ENCODE results near the gene ZNRF1.

ZNRF1 gene

GRCh38 chr16:75099075-75099667, 100.3 kb downstream of the ZNRF1 start:
- H3K4me3 ChIP-seq (ENCODE audit: low read depth, low read length) = no peak overlapping the region

DNA sequence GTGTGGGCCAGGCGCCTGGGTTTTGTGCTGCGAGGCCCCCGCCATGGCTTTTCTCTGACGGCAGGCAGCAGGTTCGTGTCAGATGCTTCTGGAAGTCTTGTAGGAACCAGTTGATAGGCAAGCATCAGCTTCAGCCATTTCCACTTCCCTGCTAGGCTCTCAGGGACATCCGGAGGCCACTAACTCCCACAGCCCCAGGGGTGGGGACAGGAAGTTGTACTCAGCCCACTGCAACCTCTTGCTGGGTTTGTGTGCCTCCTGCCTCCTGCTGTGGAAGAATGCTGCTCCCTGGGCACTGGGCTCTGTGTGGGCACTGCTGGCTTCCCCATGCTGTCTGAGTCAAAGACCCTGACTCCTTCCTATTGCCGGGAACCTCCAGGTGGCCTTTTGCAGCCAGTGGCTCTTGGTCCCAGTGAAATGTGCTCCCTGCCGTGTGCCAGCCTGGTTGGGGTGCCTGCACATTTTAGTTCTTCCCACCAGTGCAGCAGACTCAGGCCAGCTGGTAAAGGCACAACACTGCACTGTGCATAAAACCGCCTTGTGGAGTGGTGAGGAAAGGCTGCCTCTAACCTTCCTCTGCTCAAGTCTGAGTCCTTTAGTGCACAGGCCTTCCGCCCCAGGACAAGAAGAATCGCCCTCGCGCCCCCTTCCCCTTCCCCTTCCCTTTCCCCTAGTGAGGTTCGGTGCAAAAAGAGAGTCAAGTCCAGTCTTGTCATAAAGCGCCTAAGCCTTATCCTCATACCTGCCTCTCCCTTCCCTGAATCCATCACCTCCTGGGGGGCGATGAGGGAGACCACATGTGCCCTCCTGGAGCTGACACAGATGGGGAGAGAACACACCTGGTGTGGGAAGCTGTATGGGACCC, 101.1 kb downstream of the ZNRF1 start:
- Histone ChIP-seq H3K9ac (no peak overlapping the region), H3K36me3 (ENCODE audit: control insufficient read depth, insufficient read depth, low read length) (no peaks in the 10 kb centered on the region), H3K27ac (no peak overlapping the region), H2AFZ (no peak overlapping the region), H3K27me3 (ENCODE audit: control insufficient read depth, insufficient read depth, low read length) (no peaks in the 10 kb centered on the region), H3K79me2 (peaks cover 60% of the 10 kb centered on the region), H3K9me3 (ENCODE audit: control insufficient read depth, low read length) (no peaks in the 10 kb centered on the region), H3K4me2 (ENCODE audit: low read length) (no peak overlapping the region), H3K4me1 (peaks cover 37% of the 10 kb centered on the region), H3K4me3 (ENCODE audit: low read depth, low read length) (no peak overlapping the region)
- TF ChIP-seq, protein P1, sequence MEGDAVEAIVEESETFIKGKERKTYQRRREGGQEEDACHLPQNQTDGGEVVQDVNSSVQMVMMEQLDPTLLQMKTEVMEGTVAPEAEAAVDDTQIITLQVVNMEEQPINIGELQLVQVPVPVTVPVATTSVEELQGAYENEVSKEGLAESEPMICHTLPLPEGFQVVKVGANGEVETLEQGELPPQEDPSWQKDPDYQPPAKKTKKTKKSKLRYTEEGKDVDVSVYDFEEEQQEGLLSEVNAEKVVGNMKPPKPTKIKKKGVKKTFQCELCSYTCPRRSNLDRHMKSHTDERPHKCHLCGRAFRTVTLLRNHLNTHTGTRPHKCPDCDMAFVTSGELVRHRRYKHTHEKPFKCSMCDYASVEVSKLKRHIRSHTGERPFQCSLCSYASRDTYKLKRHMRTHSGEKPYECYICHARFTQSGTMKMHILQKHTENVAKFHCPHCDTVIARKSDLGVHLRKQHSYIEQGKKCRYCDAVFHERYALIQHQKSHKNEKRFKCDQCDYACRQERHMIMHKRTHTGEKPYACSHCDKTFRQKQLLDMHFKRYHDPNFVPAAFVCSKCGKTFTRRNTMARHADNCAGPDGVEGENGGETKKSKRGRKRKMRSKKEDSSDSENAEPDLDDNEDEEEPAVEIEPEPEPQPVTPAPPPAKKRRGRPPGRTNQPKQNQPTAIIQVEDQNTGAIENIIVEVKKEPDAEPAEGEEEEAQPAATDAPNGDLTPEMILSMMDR (IDR thresholded peaks at IDR 0.05) = no peak

More at GRCh38 chr16:75099075-75099667, 100.3 kb downstream of the ZNRF1 start:
- TF ChIP-seq, protein P1 (IDR thresholded peaks at IDR 0.05) = no peak
- H2AFZ ChIP-seq = no peak overlapping the region
- no peaks in the 10 kb centered on the region for H3K36me3 ChIP-seq (ENCODE audit: control insufficient read depth, insufficient read depth, low read length)
- H3K27ac ChIP-seq = no peak overlapping the region
- H3K9me3 ChIP-seq (ENCODE audit: control insufficient read depth, low read length) = no peaks in the 10 kb centered on the region
- H3K79me2 ChIP-seq = peaks cover 61% of the 10 kb centered on the region
- H3K27me3 ChIP-seq (ENCODE audit: control insufficient read depth, insufficient read depth, low read length) = no peaks in the 10 kb centered on the region
- H3K9ac ChIP-seq = no peak overlapping the region
- H3K4me1 ChIP-seq = peaks cover 37% of the 10 kb centered on the region
- no peak overlapping the region for H3K4me2 ChIP-seq (ENCODE audit: low read length)

GRCh38 chr16:75100603-75100990, 101.8 kb downstream of the ZNRF1 start:
- Histone ChIP-seq H3K36me3 (ENCODE audit: control insufficient read depth, insufficient read depth, low read length) (no peaks in the 10 kb centered on the region), H3K4me1 (peaks cover 42% of the 10 kb centered on the region), H3K9me3 (ENCODE audit: control insufficient read depth, low read length) (no peaks in the 10 kb centered on the region), H3K79me2 (peaks cover 53% of the 10 kb centered on the region), H3K27me3 (ENCODE audit: control insufficient read depth, insufficient read depth, low read length) (no peaks in the 10 kb centered on the region), H3K4me3 (ENCODE audit: low read depth, low read length) (no peak overlapping the region), H3K4me2 (ENCODE audit: low read length) (no peak overlapping the region), H3K27ac (no peak overlapping the region), H3K9ac (no peak overlapping the region), H2AFZ (no peak overlapping the region)
- TF ChIP-seq, protein P1 (IDR thresholded peaks at IDR 0.05) = no peak

DNA sequence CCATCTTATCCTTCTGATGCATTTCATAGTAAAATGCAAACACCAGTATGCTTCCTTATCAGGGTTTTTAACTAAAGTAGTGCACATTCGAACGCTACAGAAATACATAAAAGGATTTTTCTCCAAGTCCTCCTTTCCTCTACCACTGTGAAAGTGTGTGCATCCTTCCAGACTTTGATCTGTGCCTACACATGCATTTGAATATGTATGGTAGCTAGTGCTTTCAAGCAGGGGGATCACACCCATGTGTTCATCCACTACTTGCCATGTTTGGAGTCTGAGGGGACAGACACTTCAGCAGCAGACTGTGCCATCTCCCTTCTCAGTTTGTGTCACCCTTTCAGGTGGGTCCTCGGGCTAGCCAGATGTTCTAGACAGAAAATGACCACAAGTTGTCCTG, 102.8 kb downstream of the ZNRF1 start:
- H3K9ac ChIP-seq = no peak overlapping the region
- H3K36me3 ChIP-seq (ENCODE audit: control insufficient read depth, insufficient read depth, low read length) = no peaks in the 10 kb centered on the region
- no peak overlapping the region for H3K4me3 ChIP-seq (ENCODE audit: low read depth, low read length)
- H3K4me1 ChIP-seq = peaks cover 42% of the 10 kb centered on the region
- TF ChIP-seq, protein P1 (IDR thresholded peaks at IDR 0.05) = no peak
- no peak overlapping the region for H3K27ac ChIP-seq
- no peaks in the 10 kb centered on the region for H3K27me3 ChIP-seq (ENCODE audit: control insufficient read depth, insufficient read depth, low read length)
- peaks cover 43% of the 10 kb centered on the region for H3K79me2 ChIP-seq
- H3K4me2 ChIP-seq (ENCODE audit: low read length) = no peak overlapping the region
- no peaks in the 10 kb centered on the region for H3K9me3 ChIP-seq (ENCODE audit: control insufficient read depth, low read length)
- H2AFZ ChIP-seq = no peak overlapping the region

Measured in parathyroid adenoma (tissue), 2 donors.